LNCaP clone FGC (cell line): ENCODE measurements around the gene LCN10.
"Not testable (repeated sequence)": the region's sequence is repeated elsewhere in the genome, so short reads cannot be mapped to it uniquely, and the experiment has no call there.

Experiments
- DNase-seq: peaks from one replicate; pipeline ENCODE4 v3.0.0-alpha.2; 2011; ENCODE audit warnings: low read depth
- H3K4me3 ChIP-seq: 2 replicates; pipeline ENCODE4 v1.5.1; 2011; ENCODE audit warnings: mild to moderate bottlenecking, low read depth, low read length, control low read depth
- TF ChIP-seq, protein P1 (sequence below): IDR thresholded peaks from 2 replicates; pipeline ENCODE4 v1.5.1; 2012; ENCODE audit warnings: mild to moderate bottlenecking; ENCODE audit not compliant: control insufficient read depth, insufficient read depth; ENCODE audit errors: extremely low read depth

Gene LCN10

DNA sequence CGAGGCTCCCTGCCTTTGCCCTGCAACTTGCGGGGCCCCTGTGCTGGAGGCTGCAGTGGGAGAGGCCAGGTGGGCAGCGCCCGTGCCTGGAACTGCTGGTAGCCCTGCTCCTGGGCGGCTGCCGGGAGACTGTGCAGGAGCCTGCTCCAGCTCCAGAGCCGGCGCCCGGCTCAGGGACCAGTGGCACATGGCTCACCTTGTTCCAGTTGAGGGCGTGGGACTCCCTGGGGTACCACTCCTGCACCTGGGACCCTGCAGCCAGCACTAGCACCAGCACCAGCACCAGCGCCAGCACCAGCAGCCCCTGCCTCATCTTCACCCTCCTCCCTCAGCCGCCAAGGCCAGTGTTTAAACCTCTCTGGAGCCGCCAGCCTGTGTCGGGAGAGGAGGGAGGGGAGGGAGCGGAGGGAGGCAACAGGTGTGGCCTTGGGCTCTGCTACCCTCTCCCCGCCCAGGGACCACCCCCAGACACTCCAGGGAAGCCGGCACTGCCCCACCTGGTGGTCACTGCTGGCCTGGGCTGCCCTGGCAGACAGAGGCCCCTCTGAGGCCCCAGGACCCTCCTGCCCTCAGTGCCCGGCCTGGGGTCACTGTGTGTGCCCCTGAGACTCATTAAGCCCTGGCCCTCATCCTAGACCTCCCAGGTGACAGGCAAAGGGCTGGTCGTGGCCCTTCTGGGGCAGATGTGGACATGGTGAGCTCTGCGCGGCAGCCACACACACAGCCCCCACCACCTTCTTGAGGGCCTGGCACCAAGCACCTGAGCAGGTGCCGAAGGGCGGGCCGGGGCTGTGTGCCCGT is at the start of gene LCN10:
LCN10 (minus strand) TSS at position 350 of the 801 bp plus-strand sequence; CDS start at position 313, 37 bp downstream.
- no peak within 1 kb of the TSS for H3K4me3 ChIP-seq

GRCh38 chr9:136791516-136792276 is 49.0 kb upstream of the LCN10 start:
- peak; percentile 64 for DNase-seq
- peak overlapping the region; percentile 78 for H3K4me3 ChIP-seq

More for the DNA sequence above, at the start of gene LCN10:
- no peak for DNase-seq
- TF ChIP-seq, protein P1, sequence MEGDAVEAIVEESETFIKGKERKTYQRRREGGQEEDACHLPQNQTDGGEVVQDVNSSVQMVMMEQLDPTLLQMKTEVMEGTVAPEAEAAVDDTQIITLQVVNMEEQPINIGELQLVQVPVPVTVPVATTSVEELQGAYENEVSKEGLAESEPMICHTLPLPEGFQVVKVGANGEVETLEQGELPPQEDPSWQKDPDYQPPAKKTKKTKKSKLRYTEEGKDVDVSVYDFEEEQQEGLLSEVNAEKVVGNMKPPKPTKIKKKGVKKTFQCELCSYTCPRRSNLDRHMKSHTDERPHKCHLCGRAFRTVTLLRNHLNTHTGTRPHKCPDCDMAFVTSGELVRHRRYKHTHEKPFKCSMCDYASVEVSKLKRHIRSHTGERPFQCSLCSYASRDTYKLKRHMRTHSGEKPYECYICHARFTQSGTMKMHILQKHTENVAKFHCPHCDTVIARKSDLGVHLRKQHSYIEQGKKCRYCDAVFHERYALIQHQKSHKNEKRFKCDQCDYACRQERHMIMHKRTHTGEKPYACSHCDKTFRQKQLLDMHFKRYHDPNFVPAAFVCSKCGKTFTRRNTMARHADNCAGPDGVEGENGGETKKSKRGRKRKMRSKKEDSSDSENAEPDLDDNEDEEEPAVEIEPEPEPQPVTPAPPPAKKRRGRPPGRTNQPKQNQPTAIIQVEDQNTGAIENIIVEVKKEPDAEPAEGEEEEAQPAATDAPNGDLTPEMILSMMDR: peak; percentile 20; the same call in 1 of the 2 replicates

DNA sequence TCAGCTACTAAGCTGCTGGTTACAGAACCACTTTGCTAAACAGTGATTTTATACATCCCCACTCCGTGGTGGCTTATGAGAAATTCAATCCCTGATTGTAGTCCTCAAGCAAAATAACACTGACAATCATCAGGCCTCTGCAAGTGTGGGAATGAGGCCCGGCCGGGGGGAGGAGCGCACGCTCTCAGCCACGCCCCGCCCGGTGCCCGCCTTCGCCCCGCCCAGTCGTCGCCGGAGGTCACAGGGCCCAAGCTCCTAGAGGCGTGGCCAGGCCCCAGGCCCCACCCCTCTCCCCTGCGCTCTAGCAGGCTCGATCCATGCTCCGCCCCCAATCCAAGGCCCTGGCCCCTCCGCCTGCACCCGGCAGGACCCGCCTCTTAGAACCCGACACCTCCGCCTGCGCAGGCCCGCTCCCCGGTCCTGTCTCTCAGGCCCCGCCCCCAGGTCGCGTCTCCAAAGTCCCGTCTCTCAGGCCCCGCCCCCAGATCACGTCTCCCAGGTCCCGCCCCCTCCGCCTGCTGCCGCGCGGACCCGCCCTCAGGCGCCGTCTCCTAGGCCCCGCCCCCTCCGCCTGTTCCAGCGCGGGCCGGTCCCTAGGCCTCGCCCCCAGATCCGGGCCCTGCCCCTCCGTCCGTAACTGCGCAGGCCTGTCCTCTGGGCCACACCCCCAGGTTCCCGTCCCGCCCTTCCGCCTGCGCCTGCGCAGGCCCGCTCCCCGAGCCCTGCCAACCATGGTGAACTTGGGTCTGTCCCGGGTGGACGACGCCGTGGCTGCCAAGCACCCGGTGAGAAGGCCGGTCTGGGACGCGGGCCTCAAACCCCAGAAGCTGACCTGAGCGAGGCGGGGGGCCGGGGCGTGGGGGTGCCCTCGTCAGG is 48.1 kb upstream of the LCN10 start, which contains the start of gene TMEM141:
TMEM141 (plus strand) TSS at position 705 of the 876 bp plus-strand sequence; CDS start at position 732, 27 bp downstream.
- peak within 1 kb of the TSS; percentile 78 for H3K4me3 ChIP-seq
- TF ChIP-seq, protein P1: no peak
- peak; percentile 95 for DNase-seq

More at GRCh38 chr9:136791516-136792276, 49.0 kb upstream of the LCN10 start:
- TF ChIP-seq, protein P1: peak; percentile 81

DNA sequence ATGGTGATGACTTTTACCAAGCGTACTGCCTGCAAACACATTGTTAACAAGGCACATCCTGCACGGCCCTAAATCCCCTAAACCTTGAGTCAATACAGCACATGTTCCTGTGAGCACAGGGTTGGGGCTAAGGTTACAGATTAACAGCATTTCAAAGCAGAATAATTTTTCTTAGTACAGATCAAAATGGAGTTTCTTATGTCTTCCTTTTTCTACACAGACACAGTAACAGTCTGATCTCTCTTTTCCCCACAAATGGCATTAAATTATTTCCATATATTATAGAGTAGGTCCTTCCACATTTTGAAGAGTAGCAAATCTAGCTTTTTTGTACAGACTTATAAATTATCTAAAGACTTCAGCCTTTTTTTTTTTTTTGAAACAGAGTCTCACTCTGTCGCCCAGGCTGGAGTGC is 46.8 kb upstream of the LCN10 start:
- TF ChIP-seq, protein P1: no peak
- no peak overlapping the region for H3K4me3 ChIP-seq
- no peak for DNase-seq

DNA sequence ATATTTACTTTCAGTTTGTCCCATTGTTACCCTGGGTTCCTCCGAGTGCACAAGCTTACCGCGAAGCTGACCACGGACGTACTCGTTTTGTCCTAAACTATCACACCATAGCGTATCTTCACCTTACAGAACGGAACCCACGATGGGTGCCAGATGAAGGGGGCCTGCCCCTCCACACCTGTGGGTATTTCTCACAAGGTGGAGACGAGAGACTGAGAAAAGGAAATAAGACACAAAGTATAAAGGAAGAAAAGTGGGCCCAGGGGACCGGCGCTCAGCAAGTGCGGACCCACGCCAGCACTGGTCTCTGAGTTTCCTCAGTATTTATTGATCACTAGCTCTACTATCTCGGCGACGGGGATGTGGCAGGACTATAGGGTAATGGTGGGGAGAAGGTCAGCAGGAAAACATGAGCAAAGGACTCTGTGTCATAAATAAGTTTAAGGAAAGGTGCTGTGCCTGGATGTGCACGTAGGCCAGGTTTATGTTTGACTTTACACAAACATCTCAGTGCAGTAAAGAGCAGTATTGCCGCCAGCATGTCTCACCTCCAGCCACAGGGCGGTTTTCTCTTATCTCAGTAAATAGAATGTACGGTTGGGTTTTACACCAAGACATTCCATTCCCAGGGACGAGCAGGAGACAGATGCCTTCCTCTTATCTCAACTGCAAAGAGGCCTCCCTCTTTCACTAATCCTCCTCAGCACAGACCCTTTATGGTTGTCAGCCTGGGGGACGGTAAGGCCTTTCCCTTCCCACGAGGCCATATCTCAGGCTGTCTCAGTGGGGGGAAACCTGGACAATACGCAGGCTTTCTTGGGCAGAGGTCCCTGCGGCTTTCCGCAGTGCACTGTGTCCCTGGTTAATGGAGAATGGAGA is 46.1 kb upstream of the LCN10 start:
- H3K4me3 ChIP-seq: peak overlapping the region; percentile 31
- DNase-seq: not testable (repeated sequence)

DNA sequence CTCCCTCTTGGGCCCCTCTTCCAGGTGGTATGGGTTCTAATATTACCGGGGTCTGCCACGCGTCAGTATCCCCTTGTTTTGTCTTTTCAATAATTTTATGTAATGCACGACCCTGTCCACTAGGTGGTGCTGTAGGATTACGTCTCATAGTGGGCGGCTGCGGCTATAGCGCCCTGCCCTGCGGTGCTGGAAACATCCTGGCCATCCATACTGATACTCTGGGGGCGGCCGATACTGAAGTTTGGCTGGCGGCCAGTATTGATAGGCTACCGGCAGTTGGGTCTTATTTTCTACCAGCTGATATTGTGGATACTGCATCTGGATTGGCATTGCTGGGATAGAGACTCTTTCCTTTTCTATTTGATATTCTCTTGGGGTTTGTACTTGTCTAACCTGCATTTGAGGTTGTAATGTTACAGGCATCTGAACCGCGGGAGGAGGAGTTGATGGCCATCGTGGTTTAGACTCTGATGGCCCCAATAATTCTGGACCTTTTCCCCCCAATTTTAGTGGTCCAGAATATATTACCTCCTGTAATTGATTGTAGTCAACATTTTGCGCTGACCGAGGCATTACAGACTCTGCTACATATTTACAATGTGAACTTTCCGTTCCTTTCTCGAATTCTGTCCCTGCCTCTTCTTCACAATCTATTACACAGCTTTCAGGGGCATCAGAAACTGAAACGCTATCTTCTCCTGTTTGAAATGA is 45.1 kb upstream of the LCN10 start:
- peak overlapping the region; percentile 31; the same call in 1 of the 2 replicates for H3K4me3 ChIP-seq
- TF ChIP-seq, protein P1: peak; percentile 85
- no peak for DNase-seq

DNA sequence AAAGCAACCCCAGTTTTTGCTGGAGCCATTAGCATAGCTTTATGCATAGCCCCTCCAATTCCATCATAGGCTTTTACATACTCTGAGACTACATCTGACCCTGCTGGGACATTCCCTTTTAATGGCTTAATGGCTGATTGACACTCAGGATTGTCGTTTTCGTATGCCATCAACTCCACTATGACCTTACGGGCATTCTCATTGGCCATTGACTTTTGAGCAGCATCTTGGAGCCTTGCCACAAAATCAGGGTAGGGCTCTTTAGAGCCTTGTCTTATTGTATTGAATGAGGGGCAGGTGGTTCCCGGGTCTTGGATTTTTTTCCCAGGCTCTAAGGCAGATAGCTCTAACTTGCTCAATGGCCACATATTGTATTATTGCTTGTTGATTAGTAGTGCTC is 44.2 kb upstream of the LCN10 start:
- not testable (repeated sequence) for DNase-seq, H3K4me3 ChIP-seq
